22Rv1 (cell line): ENCODE measurements around the gene SRXN1.

Experiments
- H3K27ac ChIP-seq: fragments of 450-650 bp; 2 replicates; pipeline ENCODE4 v1.5.1; 2017
- ZFX ChIP-seq: fragments of 450-650 bp; IDR thresholded peaks from 2 replicates; pipeline ENCODE4 v1.6.1; 2017; ENCODE audit warnings: antibody characterized with exemption, borderline replicate concordance
- TF ChIP-seq, protein P1 (sequence below): fragments of 450-650 bp; IDR thresholded peaks from 2 replicates; pipeline ENCODE4 v1.5.1; 2017; ENCODE audit warnings: mild to moderate bottlenecking

SRXN1 gene

DNA sequence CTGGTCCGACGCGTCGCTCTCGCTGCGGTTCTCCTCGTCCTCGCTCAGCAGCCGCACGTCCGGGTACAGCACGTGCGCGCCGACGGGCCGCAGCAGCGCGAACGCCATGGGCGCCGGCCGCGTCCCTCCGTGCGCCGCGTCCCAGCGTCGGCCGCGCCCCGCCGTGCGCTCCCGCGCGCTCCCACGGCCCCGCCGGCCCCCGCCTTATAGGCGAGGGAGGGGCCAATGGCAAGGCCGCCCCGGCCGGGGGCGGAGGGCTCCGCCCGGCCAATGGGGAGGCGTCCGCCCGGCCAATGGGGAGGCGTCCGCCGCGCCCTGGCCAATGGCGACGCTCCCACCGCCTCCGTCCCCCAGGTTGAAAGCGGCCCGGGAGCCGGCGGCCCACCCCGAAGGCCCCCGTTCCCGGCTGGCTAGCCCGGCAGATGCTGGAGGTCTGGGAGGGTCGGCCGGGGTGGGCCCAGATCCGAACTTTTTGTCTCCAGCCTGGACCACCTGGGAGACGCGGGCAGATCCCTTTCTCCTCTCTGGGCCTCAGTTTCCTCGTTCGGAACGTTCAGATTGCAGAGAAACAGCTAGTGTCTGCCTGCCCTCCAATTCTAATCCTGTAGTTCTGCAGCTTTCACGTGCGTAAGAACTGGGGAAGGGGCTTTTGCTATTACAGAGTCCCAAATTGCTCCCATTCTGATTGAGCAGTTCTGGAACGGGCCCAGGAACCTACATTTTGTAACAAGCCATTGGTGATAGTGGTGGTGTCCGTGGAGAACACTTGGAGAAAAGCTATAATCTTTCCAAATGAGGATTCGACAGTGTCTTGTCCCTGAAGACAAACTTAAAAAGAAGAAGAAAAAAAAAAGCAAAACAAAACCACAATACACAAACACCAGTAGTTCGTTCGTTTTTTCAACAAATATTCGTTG, 42.6 kb downstream of the SRXN1 start, which contains the start of gene TCF15:
Gene TCF15 (minus strand): TSS at position 180 of the 917 bp plus-strand sequence. CDS start 72 bp downstream, at position 108.
- H3K27ac ChIP-seq = no peak within 1 kb of the TSS
- TF ChIP-seq, protein P1, sequence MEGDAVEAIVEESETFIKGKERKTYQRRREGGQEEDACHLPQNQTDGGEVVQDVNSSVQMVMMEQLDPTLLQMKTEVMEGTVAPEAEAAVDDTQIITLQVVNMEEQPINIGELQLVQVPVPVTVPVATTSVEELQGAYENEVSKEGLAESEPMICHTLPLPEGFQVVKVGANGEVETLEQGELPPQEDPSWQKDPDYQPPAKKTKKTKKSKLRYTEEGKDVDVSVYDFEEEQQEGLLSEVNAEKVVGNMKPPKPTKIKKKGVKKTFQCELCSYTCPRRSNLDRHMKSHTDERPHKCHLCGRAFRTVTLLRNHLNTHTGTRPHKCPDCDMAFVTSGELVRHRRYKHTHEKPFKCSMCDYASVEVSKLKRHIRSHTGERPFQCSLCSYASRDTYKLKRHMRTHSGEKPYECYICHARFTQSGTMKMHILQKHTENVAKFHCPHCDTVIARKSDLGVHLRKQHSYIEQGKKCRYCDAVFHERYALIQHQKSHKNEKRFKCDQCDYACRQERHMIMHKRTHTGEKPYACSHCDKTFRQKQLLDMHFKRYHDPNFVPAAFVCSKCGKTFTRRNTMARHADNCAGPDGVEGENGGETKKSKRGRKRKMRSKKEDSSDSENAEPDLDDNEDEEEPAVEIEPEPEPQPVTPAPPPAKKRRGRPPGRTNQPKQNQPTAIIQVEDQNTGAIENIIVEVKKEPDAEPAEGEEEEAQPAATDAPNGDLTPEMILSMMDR = no peak
- no peak for TF ChIP-seq ZFX

DNA sequence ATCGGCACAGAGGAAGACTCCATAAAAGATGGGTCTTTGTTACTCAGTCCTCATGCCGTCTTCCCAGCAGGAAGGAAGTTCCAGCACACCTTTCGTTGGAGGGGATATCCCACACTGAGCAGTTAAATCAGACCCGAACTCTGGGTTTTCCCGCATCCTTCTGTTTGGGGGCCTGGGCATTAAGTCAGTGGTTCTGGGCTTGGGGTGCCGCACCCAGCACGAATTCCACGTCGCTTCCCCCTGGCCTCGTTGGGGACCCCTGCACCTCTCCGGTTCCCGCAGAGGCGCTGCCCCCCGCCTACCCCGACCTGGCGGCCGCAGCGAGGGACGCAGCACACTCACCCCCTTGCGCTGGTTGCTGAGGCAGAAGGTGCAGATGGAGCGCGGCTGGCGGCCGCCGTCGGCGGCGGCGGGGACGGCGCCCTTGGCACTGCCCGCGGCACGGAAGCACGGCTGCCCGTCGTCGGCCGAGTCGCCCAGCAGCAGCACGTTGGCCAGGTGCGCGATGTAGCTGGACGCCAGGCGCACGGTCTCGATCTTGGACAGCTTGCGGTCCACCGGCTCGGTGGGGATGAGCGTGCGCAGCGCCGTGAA, 43.5 kb downstream of the SRXN1 start:
- TF ChIP-seq, protein P1 = no peak
- TF ChIP-seq ZFX = no peak
- H3K27ac ChIP-seq = no peak overlapping the region

DNA sequence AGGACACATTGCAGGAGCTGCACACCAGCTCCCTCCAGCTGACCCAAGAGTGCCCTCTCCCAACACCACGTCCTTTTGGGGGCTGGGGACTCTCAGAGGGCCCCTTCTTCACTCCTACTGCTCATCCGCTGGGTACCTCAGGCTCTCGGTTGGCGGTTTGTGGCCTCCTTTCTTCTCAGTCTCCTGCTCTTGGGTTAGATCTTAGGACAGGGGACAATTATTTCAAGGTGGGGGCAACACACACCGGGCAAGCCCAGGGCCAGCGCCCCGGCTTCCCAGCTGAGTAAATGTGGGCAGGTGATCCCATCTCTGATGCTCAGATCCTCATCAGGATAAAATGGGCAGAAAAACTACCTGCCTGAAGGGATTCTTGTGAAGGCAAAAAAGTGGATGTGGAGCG, 44.0 kb downstream of the SRXN1 start:
- TF ChIP-seq, protein P1 = no peak
- no peak for TF ChIP-seq ZFX

DNA sequence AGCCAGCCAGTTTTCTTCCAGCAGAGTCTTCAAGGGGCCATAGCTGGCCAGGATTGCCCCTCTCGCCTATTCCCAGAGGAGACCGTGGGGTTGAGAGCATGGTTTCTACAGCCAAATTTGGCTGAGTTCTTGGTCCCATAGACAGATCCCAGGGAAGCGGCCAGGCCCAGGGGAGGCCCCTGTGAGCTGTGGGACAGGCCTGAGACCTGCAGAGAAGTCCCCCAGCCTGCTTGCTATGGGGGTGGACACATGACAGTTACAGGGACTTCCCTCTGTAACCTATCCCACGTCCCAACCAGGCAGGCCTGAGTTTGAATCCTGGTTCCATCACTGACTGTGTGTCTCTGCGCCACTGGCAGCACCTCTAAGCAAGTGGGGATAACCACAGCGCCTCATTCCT, 45.5 kb downstream of the SRXN1 start:
- no peak overlapping the region for H3K27ac ChIP-seq
- TF ChIP-seq, protein P1 = no peak
- no peak for TF ChIP-seq ZFX

More for the DNA sequence above, 44.0 kb downstream of the SRXN1 start:
- no peak overlapping the region for H3K27ac ChIP-seq

DNA sequence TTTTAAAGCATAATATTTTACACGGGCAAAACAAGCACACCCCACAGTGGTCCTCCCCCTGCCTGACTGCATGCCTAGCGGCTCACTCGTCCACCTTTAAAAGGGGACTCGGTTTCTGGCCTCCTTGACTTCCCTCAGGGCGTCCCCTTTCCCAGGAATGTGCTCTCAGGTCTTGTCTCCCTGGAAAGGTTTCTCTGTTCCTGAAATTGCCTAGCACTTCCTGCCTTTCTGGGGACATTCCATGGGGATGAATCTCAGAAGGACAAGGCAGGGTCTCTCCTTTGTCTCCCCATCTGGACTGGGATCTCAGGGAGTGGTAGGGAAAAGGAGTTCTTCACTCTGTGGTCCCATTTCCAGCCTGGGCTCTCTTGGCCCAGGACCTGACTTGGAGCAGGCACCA, 47.8 kb downstream of the SRXN1 start:
- H3K27ac ChIP-seq = no peak overlapping the region
- TF ChIP-seq, protein P1 = no peak
- TF ChIP-seq ZFX = no peak

DNA sequence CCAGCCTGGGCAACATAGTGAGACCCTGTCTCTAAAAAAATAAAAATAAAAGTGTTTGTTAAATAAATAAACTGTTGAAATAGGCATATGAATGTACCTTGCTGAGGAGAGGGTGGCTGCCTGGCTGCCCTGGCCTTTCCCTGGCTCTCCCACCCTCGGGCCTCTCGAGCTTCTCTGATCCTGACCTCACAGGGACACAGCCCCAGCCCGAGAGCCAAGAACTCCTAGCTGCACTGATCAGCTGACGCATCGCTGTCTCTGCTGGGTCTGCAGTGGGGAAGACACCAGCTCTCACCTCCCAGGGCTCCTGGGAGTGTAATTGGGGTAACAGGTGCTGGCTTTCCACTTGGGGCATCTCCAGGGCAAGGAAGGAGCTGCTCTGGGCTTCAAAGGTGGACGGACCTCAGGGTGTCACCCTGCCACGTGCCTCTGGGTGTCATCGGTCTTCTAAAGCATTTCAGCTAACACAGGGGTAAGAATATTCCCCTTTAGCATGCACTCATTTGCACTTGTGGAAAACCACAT, 49.8 kb downstream of the SRXN1 start:
- no peak overlapping the region for H3K27ac ChIP-seq
- TF ChIP-seq, protein P1 = no peak
- TF ChIP-seq ZFX = no peak
